GM21360 (cell line): Measurements from ENCODE around the gene HS1BP3.

Source experiments
- ATAC-seq: cut with Tn5 transposase; IDR thresholded peaks from one replicate; pipeline ENCODE4 v1.9.1; 2021; ENCODE audit warnings: mild to moderate bottlenecking, moderate library complexity; ENCODE audit not compliant: unreplicated experiment

The HS1BP3 gene

GRCh38 chr2:20675701-20676352, 24.9 kb upstream of the HS1BP3 start:
- ATAC-seq, result peak; percentile 45

- no peak for ATAC-seq
Observed at GRCh38 chr2:20674974-20675679, 24.2 kb upstream of the HS1BP3 start.

GRCh38 chr2:20674309-20674965, 23.5 kb upstream of the HS1BP3 start:
- ATAC-seq, result no peak

- ATAC-seq, result no peak
Observed at GRCh38 chr2:20673686-20674308, 22.9 kb upstream of the HS1BP3 start.

GRCh38 chr2:20672201-20672951, 21.5 kb upstream of the HS1BP3 start:
- ATAC-seq, result no peak

GRCh38 chr2:20671736-20672080, 20.8 kb upstream of the HS1BP3 start:
- ATAC-seq, result no peak

GRCh38 chr2:20671036-20671735, 20.3 kb upstream of the HS1BP3 start:
- ATAC-seq, result no peak

- no peak for ATAC-seq
Observed at GRCh38 chr2:20670315-20671035, 19.6 kb upstream of the HS1BP3 start.

- no peak for ATAC-seq
Observed at GRCh38 chr2:20669562-20670314, 18.8 kb upstream of the HS1BP3 start.

GRCh38 chr2:20668871-20669475, 18.1 kb upstream of the HS1BP3 start:
- ATAC-seq, result no peak

GRCh38 chr2:20668451-20668850, 17.6 kb upstream of the HS1BP3 start:
- ATAC-seq, result no peak

GRCh38 chr2:20667531-20668401, 16.9 kb upstream of the HS1BP3 start:
- no peak for ATAC-seq

- no peak for ATAC-seq
Observed at GRCh38 chr2:20667151-20667530, 16.2 kb upstream of the HS1BP3 start.

- no peak for ATAC-seq
Observed at GRCh38 chr2:20666304-20667150, 15.6 kb upstream of the HS1BP3 start, which contains the start of gene GDF7. TSS of gene GDF7 (plus strand) at chr2:20667144. CDS start at chr2:20667240, 96 bp downstream.

GRCh38 chr2:20666005-20666303, 15.1 kb upstream of the HS1BP3 start:
- ATAC-seq, result no peak

- no peak for ATAC-seq
Observed at GRCh38 chr2:20665243-20666004, 14.5 kb upstream of the HS1BP3 start.
